ENCODE data around the gene STAT2. TPM values are rescaled to one million over a fixed set of nuclear protein-coding genes. Genes with fewer than 3 reads are reported as not detected.

STAT2 gene
- polyA plus RNA-seq, 1 donor (not counting 4 experiments of a cell fraction or from before 2014, with no cell fraction given) = 95.8 TPM

- Histone ChIP-seq H2AFZ (ENCODE audit: control insufficient read depth, low read length) (no peak overlapping the region), H3K36me3 (ENCODE audit: control insufficient read depth in 2 of 2, extremely low read depth in 1 of 2, insufficient read depth in 2 of 2, low read length in 2 of 2) (no peaks in the 10 kb centered on the region), H3K4me1 (ENCODE audit: control insufficient read depth, extremely low read depth, insufficient read depth, low read length) (no peaks in the 10 kb centered on the region), H3K4me2 (ENCODE audit: control insufficient read depth, extremely low read depth, insufficient read depth, low read depth, low read length) (no peak overlapping the region), H3K9ac (ENCODE audit: control insufficient read depth, extremely low read depth, insufficient read depth, low read length) (no peak overlapping the region), H3K27ac (ENCODE audit: control insufficient read depth, insufficient read depth, low read length) (no peak overlapping the region), H3K9me1 (ENCODE audit: control insufficient read depth, extremely low read depth, insufficient read depth, low read length) (no peaks in the 10 kb centered on the region), H3K27me3 (ENCODE audit: control insufficient read depth, extremely low read depth, insufficient read depth, low read length) (no peaks in the 10 kb centered on the region), H3K79me2 (ENCODE audit: control insufficient read depth, insufficient read depth, low read length) (no peaks in the 10 kb centered on the region), H3K9me3 (ENCODE audit: control insufficient read depth, low read depth, low read length) (no peaks in the 10 kb centered on the region), H4K20me1 (ENCODE audit: control insufficient read depth, extremely low read depth, insufficient read depth, low read length) (no peaks in the 10 kb centered on the region), H3K4me3 (ENCODE audit: control insufficient read depth in 2 of 3, extremely low read depth in 1 of 3, insufficient read depth in 2 of 3, low read depth in 1 of 3, low read length in 3 of 3) (no peak overlapping the region)
- DNase-seq (ENCODE audit: low read depth, low spot score) (no peak), FAIRE-seq (no peak)
- TF ChIP-seq EZH2 (IDR thresholded peaks at IDR 0.05; ENCODE audit: low read length) = no peak
- TF ChIP-seq CTCF (optimal IDR thresholded peaks at IDR 0.05 in 1 of 3, IDR thresholded peaks at IDR 0.05 in 1 of 3, conservative IDR thresholded peaks at IDR 0.05 in 1 of 3; ENCODE audit: extremely low read depth in 1 of 3, insufficient read depth in 2 of 3, low read length in 3 of 3) = no peak
- dilution Hi-C loops (cut with MboI; ENCODE audit: extremely low pct_ligation_motif_present, low sequenced_read_pairs) = no loop called here
These were observed 31.8 kb upstream of the STAT2 start for GRCh38 chr12:56391721-56392120.

GRCh38 chr12:56389412-56389811 lies 29.5 kb upstream of the STAT2 start:
- no peak overlapping the region for H3K27ac ChIP-seq (ENCODE audit: control insufficient read depth, insufficient read depth, low read length)
- H3K4me1 ChIP-seq (ENCODE audit: control insufficient read depth, extremely low read depth, insufficient read depth, low read length) = no peaks in the 10 kb centered on the region
- H3K36me3 ChIP-seq (ENCODE audit: control insufficient read depth in 2 of 2, extremely low read depth in 1 of 2, insufficient read depth in 2 of 2, low read length in 2 of 2) = no peaks in the 10 kb centered on the region
- no peaks in the 10 kb centered on the region for H3K9me1 ChIP-seq (ENCODE audit: control insufficient read depth, extremely low read depth, insufficient read depth, low read length)
- H3K9me3 ChIP-seq (ENCODE audit: control insufficient read depth, low read depth, low read length) = no peaks in the 10 kb centered on the region
- H3K79me2 ChIP-seq (ENCODE audit: control insufficient read depth, insufficient read depth, low read length) = no peaks in the 10 kb centered on the region
- no peaks in the 10 kb centered on the region for H4K20me1 ChIP-seq (ENCODE audit: control insufficient read depth, extremely low read depth, insufficient read depth, low read length)
- H3K9ac ChIP-seq (ENCODE audit: control insufficient read depth, extremely low read depth, insufficient read depth, low read length) = no peak overlapping the region
- H3K4me2 ChIP-seq (ENCODE audit: control insufficient read depth, extremely low read depth, insufficient read depth, low read depth, low read length) = no peak overlapping the region
- DNase-seq (ENCODE audit: low read depth, low spot score) (no peak), FAIRE-seq (no peak)
- H2AFZ ChIP-seq (ENCODE audit: control insufficient read depth, low read length) = no peak overlapping the region
- dilution Hi-C loops (cut with MboI; ENCODE audit: extremely low pct_ligation_motif_present, low sequenced_read_pairs) = no loop called here
- H3K4me3 ChIP-seq (ENCODE audit: control insufficient read depth in 2 of 3, extremely low read depth in 1 of 3, insufficient read depth in 2 of 3, low read depth in 1 of 3, low read length in 3 of 3) = no peak overlapping the region
- TF ChIP-seq EZH2 (IDR thresholded peaks at IDR 0.05; ENCODE audit: low read length) = no peak
- no peak for TF ChIP-seq CTCF (optimal IDR thresholded peaks at IDR 0.05 in 1 of 3, IDR thresholded peaks at IDR 0.05 in 1 of 3, conservative IDR thresholded peaks at IDR 0.05 in 1 of 3; ENCODE audit: extremely low read depth in 1 of 3, insufficient read depth in 2 of 3, low read length in 3 of 3)
- H3K27me3 ChIP-seq (ENCODE audit: control insufficient read depth, extremely low read depth, insufficient read depth, low read length) = no peaks in the 10 kb centered on the region

Measured in keratinocyte (primary cell).